Stimulated activated CD4-positive, alpha-beta T cell treated with anti-CD3 and anti-CD28 coated beads, Interleukin-15, amount 100 ng/mL, for 24 hours (primary cell): Measurements from ENCODE around the gene IGLL5.
A peak's percentile ranks its signal among the peaks of the same experiment; 100 is the strongest.
"Not testable (repeated sequence)": the region's sequence is repeated elsewhere in the genome, so short reads cannot be mapped to it uniquely, and the experiment has no call there.

Experiments
- DNase-seq: peaks from one replicate; pipeline ENCODE4 v3.0.0-alpha.2; 2020

The IGLL5 gene

DNA sequence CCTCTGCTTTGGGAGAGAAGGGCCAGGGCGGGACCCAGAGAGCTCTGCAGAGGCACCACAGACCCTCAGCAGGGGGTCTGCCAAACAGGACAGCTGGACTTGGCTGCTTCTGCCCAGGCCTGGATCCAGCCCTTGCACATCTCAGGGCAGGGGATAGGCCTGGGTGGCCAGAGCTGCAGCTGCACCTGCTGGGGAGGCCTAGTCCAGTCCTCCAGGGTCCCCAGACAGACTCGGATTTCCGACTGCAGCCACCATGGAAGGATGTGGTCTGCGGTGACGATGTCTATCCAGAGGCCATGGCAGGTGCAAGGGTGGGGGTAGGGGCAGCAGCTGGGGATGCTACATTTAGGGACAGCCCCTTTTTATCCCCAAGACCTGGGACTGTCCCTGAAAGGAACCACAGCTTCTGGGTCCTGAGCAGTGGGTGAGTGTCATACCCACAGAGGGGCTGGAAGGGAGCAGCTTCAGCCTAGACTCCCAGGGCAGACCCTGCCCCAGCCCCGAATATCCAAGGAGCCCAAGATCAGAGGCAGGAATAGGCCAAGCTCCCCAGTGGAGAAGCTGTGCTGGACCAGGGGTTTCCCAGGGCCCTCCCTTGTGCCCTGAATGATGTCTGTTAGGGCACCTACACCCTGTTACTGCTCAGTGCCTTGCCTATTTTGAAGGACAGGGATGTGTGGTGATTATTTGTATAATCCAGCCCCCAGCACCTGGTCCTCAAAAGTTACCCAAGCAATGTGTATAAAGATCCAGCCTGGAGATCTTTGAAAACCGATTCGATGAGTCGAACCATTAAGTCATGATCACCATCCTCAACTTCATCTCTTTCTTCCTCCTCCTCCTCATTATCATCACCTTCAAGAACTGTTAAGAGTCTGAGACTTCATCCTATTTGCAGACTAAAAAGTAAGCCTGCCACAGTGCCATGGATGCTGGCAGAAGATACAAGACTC, 2.5 kb upstream of the IGLL5 start:
- peak; percentile 75 for DNase-seq

GRCh38 chr22:22886546-22886945, 1.1 kb upstream of the IGLL5 start:
- DNase-seq, result no peak

- DNase-seq, result no peak
These were observed 1.1 kb downstream of the IGLL5 start for GRCh38 chr22:22888571-22889353.

DNA sequence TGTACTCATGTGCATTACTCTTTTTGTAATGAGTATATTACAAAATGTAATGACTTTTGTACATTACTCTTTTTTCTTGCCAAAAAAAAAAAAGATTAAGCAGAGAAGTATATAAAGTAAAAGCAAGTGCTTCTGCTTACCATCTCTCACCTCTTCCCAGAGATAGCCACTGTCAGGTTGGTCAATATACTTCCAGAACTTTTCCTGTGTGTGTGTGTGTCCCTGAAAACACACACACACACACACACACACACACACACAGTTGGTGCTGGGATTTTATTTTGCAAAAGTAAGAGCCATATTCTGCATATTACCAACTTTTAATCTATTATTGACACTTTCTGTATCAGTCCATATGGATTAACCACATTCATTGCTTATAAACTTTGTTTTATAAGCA, 2.5 kb downstream of the IGLL5 start:
- no peak for DNase-seq

DNA sequence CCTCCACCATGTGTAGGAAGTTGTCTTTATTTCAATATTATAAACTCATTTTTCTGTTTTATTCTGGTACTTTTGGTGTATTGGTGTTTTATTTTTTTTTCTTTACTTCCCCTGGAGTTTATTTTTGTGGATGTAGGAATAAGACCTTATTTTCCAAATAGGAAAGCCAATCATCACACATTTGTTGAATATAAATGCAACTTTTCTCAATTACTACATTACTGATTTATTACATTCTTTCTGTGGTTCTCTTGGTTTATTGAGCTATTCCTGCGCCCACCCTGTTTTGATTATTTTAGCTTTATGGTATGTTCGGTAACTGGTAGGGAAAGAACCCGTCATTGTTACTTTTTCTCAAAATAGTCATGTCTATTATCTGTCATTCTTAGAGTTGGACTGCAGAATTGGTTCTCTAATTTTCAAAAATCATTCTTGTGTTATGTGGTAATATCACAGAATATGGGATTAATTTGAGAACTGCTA, 3.6 kb downstream of the IGLL5 start:
- DNase-seq, result no peak

- DNase-seq, result no peak
These were observed 4.8 kb downstream of the IGLL5 start for GRCh38 chr22:22892096-22893052.

GRCh38 chr22:22893077-22893805, 5.6 kb downstream of the IGLL5 start:
- no peak for DNase-seq

GRCh38 chr22:22893891-22894739, 6.5 kb downstream of the IGLL5 start:
- DNase-seq, result no peak

DNA sequence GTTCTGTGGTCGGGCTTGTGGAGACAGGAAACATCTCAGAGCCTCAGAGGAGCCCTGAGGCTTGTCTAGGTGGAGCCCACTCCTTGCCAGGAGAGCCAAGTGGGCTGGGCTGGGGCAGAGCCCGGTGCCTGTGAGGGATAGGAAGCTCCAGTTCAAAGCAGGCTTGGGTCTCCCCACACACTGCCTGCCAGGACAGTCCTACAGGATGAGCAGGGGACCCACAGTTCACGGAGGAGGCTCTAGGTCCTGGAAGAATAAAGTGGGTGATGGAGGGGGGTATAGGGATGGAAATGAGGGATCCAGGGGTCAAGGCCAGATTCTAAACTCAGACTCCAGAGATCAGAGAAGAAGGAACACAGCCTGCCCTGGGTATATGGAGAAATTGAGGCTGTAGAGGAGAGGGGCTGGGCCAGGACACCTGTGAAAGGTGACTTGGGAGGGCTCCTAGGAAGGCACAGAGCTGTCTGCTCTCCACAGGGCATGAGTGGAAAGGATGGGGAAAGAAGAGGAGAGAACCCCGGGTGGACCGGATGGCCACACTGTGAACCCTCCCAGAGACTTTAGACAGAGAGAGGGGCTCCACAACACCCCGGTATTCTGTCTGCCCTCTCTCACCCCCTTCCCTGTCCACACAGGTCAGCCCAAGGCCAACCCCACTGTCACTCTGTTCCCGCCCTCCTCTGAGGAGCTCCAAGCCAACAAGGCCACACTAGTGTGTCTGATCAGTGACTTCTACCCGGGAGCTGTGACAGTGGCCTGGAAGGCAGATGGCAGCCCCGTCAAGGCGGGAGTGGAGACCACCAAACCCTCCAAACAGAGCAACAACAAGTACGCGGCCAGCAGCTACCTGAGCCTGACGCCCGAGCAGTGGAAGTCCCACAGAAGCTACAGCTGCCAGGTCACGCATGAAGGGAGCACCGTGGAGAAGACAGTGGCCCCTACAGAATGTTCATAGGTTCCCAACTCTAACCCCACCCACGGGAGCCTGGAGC, 7.4 kb downstream of the IGLL5 start:
- no peak for DNase-seq

GRCh38 chr22:22895776-22896445, 8.3 kb downstream of the IGLL5 start:
- DNase-seq, result no peak

- no peak for DNase-seq
These were observed 9.0 kb downstream of the IGLL5 start for GRCh38 chr22:22896601-22897000.

DNA sequence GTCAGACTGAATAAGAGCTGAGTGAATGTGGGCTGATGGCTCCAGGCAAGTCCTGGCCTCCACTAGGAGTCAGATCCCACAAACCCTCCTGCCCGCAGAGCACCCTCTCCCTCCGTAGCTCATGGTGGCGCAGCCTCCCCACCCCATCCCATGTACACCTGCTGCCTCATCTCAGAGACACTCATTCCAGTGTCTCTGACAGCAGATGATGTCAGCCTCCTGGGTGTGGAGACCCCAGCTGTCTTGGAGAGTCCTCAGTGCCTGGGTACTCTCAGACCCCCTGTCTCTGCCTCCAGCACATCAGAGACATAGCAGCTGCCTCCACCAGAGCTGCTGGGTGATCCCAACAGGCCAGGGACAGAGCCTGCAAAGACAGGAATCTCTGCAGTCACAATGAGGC, 9.5 kb downstream of the IGLL5 start:
- DNase-seq, result no peak

GRCh38 chr22:22897947-22898346, 10.3 kb downstream of the IGLL5 start:
- no peak for DNase-seq

DNA sequence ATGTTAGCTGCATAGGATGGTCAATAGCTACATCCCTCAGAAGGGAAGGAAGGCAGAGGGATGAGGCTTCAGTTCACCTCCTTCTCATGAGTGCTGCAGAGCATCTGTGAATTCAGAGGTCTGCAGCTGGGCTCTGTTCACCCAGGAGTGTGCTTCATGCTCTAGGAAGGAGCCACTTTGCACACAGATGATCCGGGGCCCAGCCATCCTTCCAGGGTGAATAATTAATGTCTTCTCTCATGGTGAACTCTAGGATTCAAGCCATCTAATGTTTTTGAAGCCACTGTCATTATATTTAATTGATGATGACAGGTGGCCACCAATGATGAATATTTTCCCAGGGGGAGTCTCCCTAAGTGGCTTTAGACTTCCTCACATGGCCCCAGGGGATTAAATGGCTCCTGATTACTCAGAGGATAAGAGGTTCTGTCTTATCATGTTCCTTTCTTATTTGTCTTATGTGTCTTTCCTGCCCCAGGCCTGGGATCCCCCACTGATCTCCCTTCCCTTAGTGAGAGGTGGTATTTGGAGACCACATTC, 10.9 kb downstream of the IGLL5 start:
- not testable (repeated sequence) for DNase-seq

DNA sequence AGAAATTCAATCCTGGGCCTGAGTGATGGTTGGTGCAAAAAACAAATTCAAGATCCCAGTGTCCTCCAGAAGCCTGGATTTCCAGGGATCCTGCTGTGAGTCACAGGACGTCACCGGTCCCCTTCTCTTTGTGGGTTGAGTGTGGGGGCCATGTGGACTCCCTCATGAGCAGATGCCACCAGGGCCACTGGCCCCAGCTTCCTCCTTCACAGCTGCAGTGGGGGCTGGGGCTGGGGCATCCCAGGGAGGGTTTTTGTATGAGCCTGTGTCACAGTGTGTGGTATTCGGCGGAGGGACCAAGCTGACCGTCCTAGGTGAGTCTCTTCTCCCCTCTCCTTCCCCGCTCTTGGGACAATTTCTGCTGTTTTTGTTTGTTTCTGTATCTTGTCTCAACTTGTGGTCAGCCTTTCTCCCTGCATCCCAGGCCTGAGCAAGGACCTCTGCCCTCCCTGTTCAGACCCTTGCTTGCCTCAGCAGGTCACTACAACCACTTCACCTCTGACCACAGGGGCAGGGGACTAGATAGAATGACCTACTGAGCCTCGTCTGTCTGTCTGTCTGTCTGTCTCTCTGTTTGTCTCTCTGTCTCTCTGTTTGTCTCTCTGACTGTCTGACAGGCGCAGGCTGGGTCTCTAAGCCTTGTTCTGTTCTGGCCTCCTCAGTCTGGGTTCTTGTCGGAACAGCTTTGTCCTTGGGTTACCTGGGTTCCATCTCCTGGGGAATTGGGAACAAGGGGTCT, 11.9 kb downstream of the IGLL5 start:
- DNase-seq, result not testable (repeated sequence)

GRCh38 chr22:22900527-22901205, 13.1 kb downstream of the IGLL5 start:
- DNase-seq, result not testable (repeated sequence)

DNA sequence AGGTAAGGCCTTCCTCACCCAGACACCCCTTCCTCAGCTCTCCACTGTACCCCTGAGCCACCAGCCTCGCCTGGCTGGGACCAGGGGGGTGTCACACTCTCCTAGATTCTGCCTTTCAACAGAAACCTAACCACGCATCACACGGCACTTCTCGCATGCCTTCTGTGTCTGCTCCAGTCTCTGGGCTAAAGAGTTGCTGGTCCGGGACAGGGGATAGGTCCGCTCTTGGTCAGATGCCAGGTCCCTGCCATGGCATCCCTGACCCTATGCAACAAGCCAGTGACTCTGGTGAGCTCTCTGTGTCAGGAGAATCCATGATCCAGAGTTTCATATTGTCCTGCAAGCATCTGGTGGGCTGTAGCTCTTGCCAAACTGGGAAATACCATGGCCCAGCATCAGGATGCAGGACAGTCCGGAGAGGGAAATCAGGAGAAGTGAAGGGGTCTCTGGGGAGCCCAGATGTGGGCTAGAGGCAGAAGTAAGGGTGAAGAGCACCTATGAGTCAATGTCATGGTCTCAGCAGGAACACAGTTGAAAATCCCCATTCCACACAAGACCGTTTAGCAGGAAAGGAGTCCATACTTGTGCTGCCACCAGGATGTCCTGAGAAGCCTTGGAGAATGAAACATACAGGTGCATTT, 14.1 kb downstream of the IGLL5 start:
- no peak for DNase-seq
